H9 (cell line): ENCODE data around the gene ABCA13. TPM values are rescaled to one million over a fixed set of nuclear protein-coding genes. Genes with fewer than 3 reads are reported as not detected.

Source experiments
- DNase-seq: peaks from one replicate; pipeline ENCODE4 v3.0.0-alpha.2; 2017
- H2AFZ ChIP-seq: one replicate; pipeline ENCODE4 v1.6.1; 2013; ENCODE audit warnings: mild to moderate bottlenecking, low read length, control low read depth, moderate library complexity
- H2AK5ac ChIP-seq: 2 replicates; pipeline ENCODE4 v1.6.1; 2013; ENCODE audit warnings: low read length, control low read depth, mixed read lengths; ENCODE audit not compliant: insufficient read length
- H2BK120ac ChIP-seq: one replicate; pipeline ENCODE4 v1.6.1; 2013; ENCODE audit warnings: low read depth, mild to moderate bottlenecking, low read length, control low read depth, inconsistent platforms; ENCODE audit not compliant: poor library complexity, severe bottlenecking
- H2BK12ac ChIP-seq: 2 replicates; pipeline ENCODE4 v1.6.1; 2013; ENCODE audit warnings: low read length, control low read depth, mixed read lengths, low read depth; ENCODE audit not compliant: insufficient read length
- H2BK15ac ChIP-seq: 2 replicates; pipeline ENCODE4 v1.6.1; 2013; ENCODE audit warnings: low read depth, low read length, control low read depth
- H2BK20ac ChIP-seq: one replicate; pipeline ENCODE4 v1.6.1; 2013; ENCODE audit warnings: low read depth, mild to moderate bottlenecking, low read length, control low read depth, inconsistent platforms; ENCODE audit not compliant: poor library complexity, severe bottlenecking
- H2BK5ac ChIP-seq: 2 replicates; pipeline ENCODE4 v1.6.1; 2013; ENCODE audit warnings: low read length, control low read depth, mixed read lengths; ENCODE audit not compliant: insufficient read length
- H3K14ac ChIP-seq: 2 replicates; pipeline ENCODE4 v1.6.1; 2013; ENCODE audit warnings: low read length, control low read depth; ENCODE audit not compliant: insufficient read depth
- H3K18ac ChIP-seq: 2 replicates; pipeline ENCODE4 v1.6.1; 2013; ENCODE audit warnings: low read depth, mild to moderate bottlenecking, mixed read lengths, low read length, control low read depth; ENCODE audit not compliant: insufficient read length
- H3K23ac ChIP-seq: 2 replicates; pipeline ENCODE4 v1.6.1; 2013; ENCODE audit warnings: low read length, control low read depth, mixed read lengths, low read depth; ENCODE audit not compliant: insufficient read length
- H3K23me2 ChIP-seq: 2 replicates; pipeline ENCODE4 v1.6.1; 2013; ENCODE audit warnings: low read depth, mild to moderate bottlenecking, mixed read lengths, low read length, control low read depth; ENCODE audit not compliant: insufficient read length, poor library complexity, severe bottlenecking
- H3K27ac ChIP-seq: 2 replicates; pipeline ENCODE4 v1.5.1; 2013; ENCODE audit warnings: low read length, control low read depth, mixed read lengths, low read depth; ENCODE audit not compliant: insufficient read length
- H3K27me3 ChIP-seq: 2 replicates; pipeline ENCODE4 v1.6.1; 2013; ENCODE audit warnings: low read length, control low read depth, inconsistent platforms; ENCODE audit not compliant: insufficient read depth
- H3K4ac ChIP-seq: 2 replicates; pipeline ENCODE4 v1.6.1; 2013; ENCODE audit warnings: low read depth, mild to moderate bottlenecking, control low read depth, inconsistent platforms, low read length, moderate library complexity
- H3K4me1 ChIP-seq: 2 replicates; pipeline ENCODE4 v1.6.1; 2013; ENCODE audit warnings: low read length, control low read depth, inconsistent platforms; ENCODE audit not compliant: insufficient read depth
- H3K4me2 ChIP-seq: 2 replicates; pipeline ENCODE4 v1.6.1; 2013; ENCODE audit warnings: low read length, control low read depth, mixed read lengths; ENCODE audit not compliant: insufficient read length, insufficient read depth
- H3K56ac ChIP-seq: 2 replicates; pipeline ENCODE4 v1.6.1; 2013; ENCODE audit warnings: low read depth, mild to moderate bottlenecking, mixed read lengths, low read length, control low read depth; ENCODE audit not compliant: insufficient read length
- H3K79me1 ChIP-seq: 2 replicates; pipeline ENCODE4 v1.6.1; 2013; ENCODE audit warnings: low read depth, mild to moderate bottlenecking, moderate library complexity, low read length, control low read depth, inconsistent platforms; ENCODE audit not compliant: insufficient read depth, poor library complexity, severe bottlenecking
- H3K79me2 ChIP-seq: 2 replicates; pipeline ENCODE4 v1.6.1; 2013; ENCODE audit warnings: low read length, control low read depth, inconsistent platforms; ENCODE audit not compliant: insufficient read depth
- H3K9ac ChIP-seq: 2 replicates; pipeline ENCODE4 v1.6.1; 2013; ENCODE audit warnings: low read length, control low read depth, mixed read lengths; ENCODE audit not compliant: insufficient read length; ENCODE audit errors: extremely low read depth
- H3K9me3 ChIP-seq: one replicate; pipeline ENCODE4 v1.6.1; 2013; ENCODE audit warnings: low read depth, low read length, inconsistent platforms; ENCODE audit not compliant: control insufficient read depth
- H3T11ph ChIP-seq: one replicate; pipeline ENCODE4 v1.6.1; 2013; ENCODE audit warnings: mild to moderate bottlenecking, low read length, control low read depth, inconsistent platforms
- H4K20me1 ChIP-seq: one replicate; pipeline ENCODE4 v1.6.1; 2013; ENCODE audit not compliant: control insufficient read depth, insufficient read length, insufficient read depth
- H4K5ac ChIP-seq: 2 replicates; pipeline ENCODE4 v1.6.1; 2013; ENCODE audit warnings: low read depth, mild to moderate bottlenecking, mixed read lengths, low read length, control low read depth; ENCODE audit not compliant: insufficient read length
- H4K8ac ChIP-seq: replicated peaks from 2 replicates; pipeline ENCODE4 v1.6.1; 2013; ENCODE audit warnings: low read length, control low read depth, mixed read lengths, low read depth; ENCODE audit not compliant: insufficient read length
- H4K91ac ChIP-seq: 2 replicates; pipeline ENCODE4 v1.6.1; 2013; ENCODE audit warnings: low read depth, mild to moderate bottlenecking, moderate library complexity, mixed read lengths, low read length, control low read depth; ENCODE audit not compliant: insufficient read length
- H3K27ac Mint-ChIP-seq, 3 experiments: 2 replicates in 2 of 3; 3 replicates in 1 of 3; pipeline ENCODE4 v1.8.0; 2020 to 2021; ENCODE audit warnings: mixed read lengths in 3 of 3, mild to moderate bottlenecking in 1 of 3, moderate library complexity in 1 of 3
- H3K27me3 Mint-ChIP-seq: 2 replicates; pipeline ENCODE4 v1.8.0; 2021; ENCODE audit warnings: low read depth, mild to moderate bottlenecking, moderate library complexity, mixed read lengths
- H3K36me3 Mint-ChIP-seq, 3 experiments: 2 replicates in 2 of 3; 3 replicates in 1 of 3; pipeline ENCODE4 v1.8.0; 2020 to 2021; ENCODE audit warnings: low read depth in 3 of 3, mixed read lengths in 3 of 3; ENCODE audit not compliant: insufficient read depth in 1 of 3
- H3K4me1 Mint-ChIP-seq, 2 experiments: 2 replicates each; pipeline ENCODE4 v1.8.0; 2020; ENCODE audit warnings: mixed read lengths in 2 of 2
- H3K4me3 Mint-ChIP-seq, 2 experiments: 2 replicates in 1 of 2; 3 replicates in 1 of 2; pipeline ENCODE4 v1.8.0; 2020 to 2021; ENCODE audit warnings: mild to moderate bottlenecking in 2 of 2, mixed read lengths in 2 of 2, moderate library complexity in 1 of 2
- H3K9me3 Mint-ChIP-seq, 2 experiments: 2 replicates in 1 of 2; 3 replicates in 1 of 2; pipeline ENCODE4 v1.8.0; 2020; ENCODE audit warnings: mild to moderate bottlenecking in 2 of 2, mixed read lengths in 2 of 2, moderate library complexity in 1 of 2
- WGBS: extraction: QIAGEN DNeasy Blood & Tissue Kit; methylation state at CpG from one replicate; pipeline ENCODE4 v1.1.7; 2013; ENCODE audit warnings: missing lambda C conversion rate, low lambda C conversion rate, mixed read lengths; ENCODE audit not compliant: insufficient read length; ENCODE audit errors: extremely low coverage; 5-methylcytosine and 5-hydroxymethylcytosine counted together
- total RNA-seq: library from RNA; stranded (reverse); gene quantifications from 2 replicates; pipeline ENCODE4 v1.2.1, GENCODE V29; 2021
- TF ChIP-seq, protein P1 (sequence below): fragments of 200-600 bp; sonication (generic); conservative IDR thresholded peaks from 3 replicates; pipeline ENCODE4 v1.8.0; 2021; ENCODE audit warnings: antibody characterized with exemption, mild to moderate bottlenecking

Gene ABCA13
- total RNA-seq, 1 experiment from 2014 or later: 0.11 TPM

DNA sequence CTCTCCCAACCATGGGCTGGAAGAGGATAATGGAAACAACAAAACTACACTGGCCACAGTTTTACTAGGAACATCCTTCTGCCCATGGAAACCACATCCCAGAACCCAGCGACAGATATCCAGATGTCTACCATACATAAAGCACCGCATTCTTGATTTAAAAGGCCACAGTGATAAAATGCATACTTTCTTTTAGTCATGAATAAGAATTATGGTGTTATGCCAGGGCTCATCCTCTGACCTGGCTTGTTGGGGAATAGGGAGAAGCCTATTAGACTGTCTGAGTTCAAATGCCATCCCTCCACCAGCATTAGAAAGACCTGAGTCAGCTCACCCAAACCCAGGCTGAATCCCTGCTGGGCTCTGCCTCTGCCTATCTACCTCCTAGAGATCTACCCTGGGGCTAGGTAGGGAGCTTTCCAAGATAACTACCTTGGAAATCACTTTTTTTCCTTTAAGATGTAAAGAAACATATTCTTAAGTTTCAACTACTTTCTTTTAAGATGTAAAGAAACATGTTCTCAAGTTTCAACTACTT is 5.2 kb downstream of the ABCA13 start:
- Histone ChIP-seq H2BK12ac (no peak overlapping the region), H2AK5ac (no peak overlapping the region), H2BK120ac (no peak overlapping the region), H3K4me2 (no peak overlapping the region), H2AFZ (no peak overlapping the region), H3K14ac (no peak overlapping the region), H4K91ac (no peak overlapping the region), H3K9ac (no peak overlapping the region), H3K27ac (no peak overlapping the region), H3K27me3 (no peaks in the 10 kb centered on the region; the same call in 1 of the 2 replicates), H4K8ac (no peak overlapping the region), H3K4ac (no peak overlapping the region), H2BK15ac (no peak overlapping the region), H3K9me3 (no peaks in the 10 kb centered on the region), H3K4me1 (no peaks in the 10 kb centered on the region), H2BK20ac (no peak overlapping the region), H3K79me1 (no peaks in the 10 kb centered on the region), H3K23me2 (no peaks in the 10 kb centered on the region), H2BK5ac (no peak overlapping the region), H4K5ac (no peak overlapping the region), H3K79me2 (no peaks in the 10 kb centered on the region), H3K56ac (no peak overlapping the region), H3T11ph (no peak overlapping the region), H3K18ac (no peak overlapping the region), H3K23ac (no peak overlapping the region), H4K20me1 (no peaks in the 10 kb centered on the region)
- TF ChIP-seq, protein P1, sequence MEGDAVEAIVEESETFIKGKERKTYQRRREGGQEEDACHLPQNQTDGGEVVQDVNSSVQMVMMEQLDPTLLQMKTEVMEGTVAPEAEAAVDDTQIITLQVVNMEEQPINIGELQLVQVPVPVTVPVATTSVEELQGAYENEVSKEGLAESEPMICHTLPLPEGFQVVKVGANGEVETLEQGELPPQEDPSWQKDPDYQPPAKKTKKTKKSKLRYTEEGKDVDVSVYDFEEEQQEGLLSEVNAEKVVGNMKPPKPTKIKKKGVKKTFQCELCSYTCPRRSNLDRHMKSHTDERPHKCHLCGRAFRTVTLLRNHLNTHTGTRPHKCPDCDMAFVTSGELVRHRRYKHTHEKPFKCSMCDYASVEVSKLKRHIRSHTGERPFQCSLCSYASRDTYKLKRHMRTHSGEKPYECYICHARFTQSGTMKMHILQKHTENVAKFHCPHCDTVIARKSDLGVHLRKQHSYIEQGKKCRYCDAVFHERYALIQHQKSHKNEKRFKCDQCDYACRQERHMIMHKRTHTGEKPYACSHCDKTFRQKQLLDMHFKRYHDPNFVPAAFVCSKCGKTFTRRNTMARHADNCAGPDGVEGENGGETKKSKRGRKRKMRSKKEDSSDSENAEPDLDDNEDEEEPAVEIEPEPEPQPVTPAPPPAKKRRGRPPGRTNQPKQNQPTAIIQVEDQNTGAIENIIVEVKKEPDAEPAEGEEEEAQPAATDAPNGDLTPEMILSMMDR: no peak
- Mint-ChIP-seq H3K36me3 (no peaks in the 10 kb centered on the region), H3K4me1 (peaks cover 29 to 30% of the 10 kb centered on the region in 2 experiments), H3K4me3 (no peak overlapping the region), H3K27ac (no peak overlapping the region), H3K9me3 (no peaks in the 10 kb centered on the region), H3K27me3 (peaks cover 11% of the 10 kb centered on the region)
- no CpG with 5 or more reads among the region's 2 CpGs for WGBS
- no peak for DNase-seq
